ENCODE measurements around the gene TSNAXIP1.

Gene TSNAXIP1

GRCh38 chr16:67841198-67841815 lies 34.6 kb downstream of the TSNAXIP1 start:
- no peak for DNase-seq

DNA sequence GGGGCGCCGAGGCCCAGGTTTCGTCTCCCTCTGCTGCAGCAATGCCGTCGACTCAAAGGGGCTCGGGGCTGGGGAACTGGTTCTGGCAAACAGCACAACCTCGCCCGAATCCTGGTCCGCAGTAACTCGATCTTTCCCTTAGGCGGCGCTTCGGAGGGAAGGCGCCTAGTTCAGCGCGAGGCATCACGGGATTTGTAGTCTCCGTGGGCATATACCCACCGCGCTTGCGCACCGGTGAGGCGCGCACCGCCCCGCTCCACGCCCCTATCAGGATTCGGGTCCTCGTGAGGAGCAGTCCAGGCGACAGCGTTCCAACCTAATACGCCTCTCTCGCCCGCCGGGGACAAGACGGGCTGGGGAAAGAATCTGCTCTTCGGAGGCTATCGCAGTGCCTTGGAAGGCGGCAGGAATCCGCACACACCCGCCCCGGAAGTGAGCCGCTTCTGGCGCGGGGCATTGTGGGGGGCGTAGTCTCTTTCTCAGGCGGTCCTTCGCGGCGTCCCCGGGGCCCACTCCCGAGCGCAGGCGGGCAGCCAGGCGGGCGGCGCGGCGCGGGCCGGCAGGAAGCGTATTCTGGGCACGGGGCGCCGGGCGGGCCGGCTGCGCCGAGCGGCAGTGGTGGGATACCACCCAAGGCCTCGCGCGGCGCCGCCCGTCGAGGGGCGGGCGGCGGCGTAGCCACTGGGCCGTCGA lies 35.3 kb downstream of the TSNAXIP1 start, which contains the start of gene THAP11:
TSS of gene THAP11 (plus strand) at position 505 of the 693 bp plus-strand sequence. CDS start 235 bp downstream, outside the sequence.
- DNase-seq: peak; percentile 89 to 98

GRCh38 chr16:67842509-67843342 lies 36.0 kb downstream of the TSNAXIP1 start:
- peak; percentile 33 to 36 for DNase-seq

DNA sequence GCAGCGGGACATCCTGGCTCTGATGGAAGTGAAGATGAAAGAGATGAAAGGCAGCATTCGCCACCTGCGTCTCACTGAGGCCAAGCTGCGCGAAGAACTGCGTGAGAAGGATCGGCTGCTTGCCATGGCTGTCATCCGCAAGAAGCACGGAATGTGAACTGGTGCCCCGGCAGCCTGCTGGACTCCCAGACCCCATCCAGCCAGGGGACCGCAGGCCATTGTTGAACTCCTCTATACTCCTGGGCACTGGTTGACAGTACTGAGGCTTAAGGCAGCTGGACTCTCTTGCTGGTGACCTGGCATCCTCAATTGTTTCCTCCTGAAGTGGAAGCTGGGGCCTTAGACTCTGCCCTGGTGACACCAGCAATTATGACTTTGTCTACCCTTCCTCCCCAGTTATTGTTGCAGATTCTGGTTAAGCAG lies 36.7 kb downstream of the TSNAXIP1 start:
- no peak for DNase-seq

- no peak for DNase-seq
Observed at GRCh38 chr16:67844497-67844896, 37.8 kb downstream of the TSNAXIP1 start.

GRCh38 chr16:67845291-67846062 lies 38.8 kb downstream of the TSNAXIP1 start:
- DNase-seq: peak in 1 of 2 donors; percentile 50

GRCh38 chr16:67846063-67846319 lies 39.3 kb downstream of the TSNAXIP1 start:
- no peak for DNase-seq

GRCh38 chr16:67846320-67847063 lies 39.8 kb downstream of the TSNAXIP1 start, which contains the start of gene NUTF2:
NUTF2 (plus strand) TSS chr16:67846933; CDS start chr16:67865131, 18,198 bp downstream.
- peak; percentile 88 to 94 for DNase-seq

DNA sequence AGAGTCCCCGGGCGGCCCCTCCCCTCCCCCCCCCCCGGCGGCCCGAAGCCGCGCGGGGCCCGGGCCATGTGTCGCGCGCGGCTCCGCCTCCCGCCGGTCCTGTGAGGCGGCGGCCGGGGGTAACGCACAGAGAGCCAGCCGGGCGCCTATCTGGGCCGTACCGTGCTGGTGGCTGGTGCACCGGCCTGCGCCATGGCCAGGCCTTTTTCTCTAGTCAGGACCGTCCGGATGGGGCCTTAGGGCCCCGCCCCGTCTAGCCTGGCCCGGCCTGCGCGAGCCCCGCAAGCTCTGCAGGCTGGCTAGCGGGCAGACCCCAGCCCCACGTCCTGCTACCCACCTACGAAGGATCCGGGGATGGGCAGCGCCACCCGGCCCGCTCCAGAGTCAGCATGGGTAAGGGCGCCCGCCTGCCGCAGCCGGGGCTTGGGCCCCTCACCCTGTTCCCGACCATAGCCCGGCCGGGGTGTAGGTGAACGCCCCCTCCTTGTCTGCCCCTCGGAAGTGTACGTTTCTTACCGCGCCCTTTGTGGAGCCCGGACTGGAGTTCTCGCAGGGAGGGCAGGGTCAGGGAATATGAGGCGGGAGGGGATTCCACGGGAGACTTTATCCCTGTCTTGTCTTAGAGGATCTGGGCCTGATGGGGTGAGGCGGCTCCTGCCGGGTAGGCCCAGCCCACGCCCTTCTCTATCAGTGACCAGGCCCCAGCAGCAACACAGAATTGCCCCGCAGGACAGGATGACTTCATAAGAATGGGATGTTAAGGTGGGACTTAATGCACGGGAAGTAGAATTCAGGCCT lies 40.6 kb downstream of the TSNAXIP1 start, which contains the start of gene CENPT:
TSS of gene CENPT (minus strand) at position 630 of the 798 bp plus-strand sequence. CDS start 13,834 bp downstream, outside the sequence.
- DNase-seq: peak; percentile 45 to 55

DNA sequence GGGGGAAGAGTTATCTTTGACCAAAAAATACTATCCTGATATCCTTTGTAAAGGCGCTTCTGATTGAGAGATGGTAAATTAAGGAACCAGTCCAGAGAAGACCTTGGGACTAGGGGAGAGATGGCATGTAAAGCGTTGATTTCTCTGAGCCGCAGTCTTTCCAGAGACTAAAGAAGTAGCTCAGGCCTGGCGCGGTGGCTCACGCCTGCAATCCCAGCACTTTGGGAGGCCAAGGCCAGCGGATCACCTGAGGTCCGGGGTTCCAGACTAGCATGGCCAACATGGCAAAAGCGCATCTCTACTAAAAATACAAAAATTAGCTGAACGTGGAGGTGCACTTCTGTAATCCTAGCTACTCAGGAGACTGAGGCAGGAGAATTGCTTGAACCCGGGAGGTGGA lies 41.4 kb downstream of the TSNAXIP1 start:
- no peak for DNase-seq

DNA sequence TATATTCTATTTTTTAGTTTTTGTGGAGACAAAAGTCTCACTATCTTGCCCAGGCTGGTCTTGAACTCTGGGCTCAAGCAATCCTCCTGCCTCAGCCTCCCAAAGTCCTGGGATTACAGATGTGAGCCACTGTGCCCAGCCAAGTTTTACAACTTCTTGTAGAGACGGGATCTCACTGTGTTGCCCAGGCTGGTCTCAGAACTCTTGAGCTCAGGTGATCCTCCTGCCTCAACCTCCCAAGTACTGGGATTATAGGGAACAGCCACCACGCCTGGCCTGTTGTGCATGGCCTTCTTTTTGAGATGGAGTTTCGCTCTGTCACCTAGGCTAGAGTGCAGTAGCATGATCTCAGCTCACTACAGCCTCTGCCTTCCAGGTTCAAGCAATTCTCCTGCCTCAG lies 47.0 kb downstream of the TSNAXIP1 start:
- no peak for DNase-seq

- no peak for DNase-seq
Observed at GRCh38 chr16:67855789-67856188, 49.1 kb downstream of the TSNAXIP1 start.

DNA sequence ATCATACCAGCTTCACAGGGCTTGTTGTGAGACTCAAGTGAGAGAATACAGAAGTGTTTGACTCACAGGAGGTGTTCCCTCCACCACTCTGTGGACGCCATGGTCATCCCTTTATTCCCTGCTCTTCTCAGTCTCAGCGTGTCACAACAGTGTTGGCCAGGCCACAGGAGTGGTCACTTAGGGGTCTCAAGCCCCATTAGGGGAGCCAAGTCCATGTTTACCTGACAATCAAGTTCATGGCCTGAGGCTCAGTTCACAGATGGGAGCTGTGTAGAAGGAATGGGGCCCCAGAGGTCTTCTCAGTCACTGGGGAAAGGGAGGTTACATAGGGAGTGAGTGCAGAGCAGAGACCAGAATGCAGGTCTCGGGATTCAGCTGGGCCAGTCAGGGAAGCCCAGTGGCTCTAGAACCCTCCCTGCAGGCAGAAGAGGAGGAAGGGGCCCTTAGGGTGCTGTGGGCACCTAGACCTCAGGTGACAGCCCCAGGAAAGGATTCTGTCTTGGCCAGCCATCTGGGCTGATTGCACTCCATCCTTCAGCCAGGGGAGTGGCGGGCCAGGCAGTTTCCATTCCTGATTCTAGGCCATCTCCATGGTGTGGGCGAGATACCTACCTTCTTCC lies 50.3 kb downstream of the TSNAXIP1 start:
- DNase-seq: no peak

DNA sequence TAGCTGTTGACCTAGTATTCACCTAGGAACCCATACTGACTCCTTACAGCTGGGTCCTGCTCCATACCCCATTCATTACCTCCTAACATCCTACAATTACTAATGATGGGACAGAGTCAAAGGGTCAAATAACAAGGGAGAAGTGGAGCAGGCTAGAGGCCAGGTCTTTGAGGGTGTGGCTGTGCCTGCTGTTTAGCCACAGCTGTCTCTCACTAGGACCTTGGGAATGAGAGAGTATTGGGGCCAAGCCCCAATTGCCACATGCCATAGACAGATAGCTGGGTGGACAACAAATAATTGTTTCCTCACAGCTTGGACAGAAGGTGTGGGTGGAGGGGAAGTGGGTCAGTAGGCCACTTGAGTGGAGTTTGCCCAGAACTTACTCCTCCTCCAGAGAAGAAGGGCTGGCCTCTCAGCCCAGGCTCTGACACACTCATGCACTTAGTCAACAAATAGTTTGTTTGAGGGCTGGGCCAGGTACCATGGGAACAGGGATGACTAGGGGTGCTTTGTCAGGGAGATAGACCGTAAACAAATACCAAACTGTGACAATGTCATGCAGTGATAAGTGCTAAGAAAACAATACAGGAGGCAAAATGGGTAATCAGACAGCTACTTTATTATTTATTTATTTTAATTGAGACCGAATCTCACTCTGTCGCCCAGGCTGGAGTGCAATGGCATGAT lies 51.0 kb downstream of the TSNAXIP1 start:
- peak; percentile 93 to 98 for DNase-seq

DNA sequence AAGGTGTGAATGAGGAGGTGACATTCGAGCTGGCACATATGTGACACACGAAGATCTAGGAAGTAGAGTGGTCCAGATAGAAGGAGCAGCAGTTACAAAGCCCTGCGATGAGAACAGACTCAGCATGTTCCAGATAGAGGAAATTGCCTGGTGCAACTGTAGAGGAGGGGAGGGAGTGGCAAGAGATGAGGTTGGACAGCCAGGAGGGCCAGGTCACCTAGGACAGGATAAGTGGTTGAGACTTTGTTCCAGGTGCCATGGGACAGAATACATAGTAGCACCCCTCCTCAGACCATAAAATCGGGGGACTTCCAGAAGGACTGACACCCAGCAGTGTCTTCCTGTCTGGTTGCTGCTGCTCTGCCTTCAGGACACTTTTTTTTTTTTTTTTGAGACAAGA lies 51.8 kb downstream of the TSNAXIP1 start:
- DNase-seq: no peak

- DNase-seq: peak in 1 of 2 donors; percentile 26
Observed at GRCh38 chr16:67860589-67861398, 54.1 kb downstream of the TSNAXIP1 start.

DNA sequence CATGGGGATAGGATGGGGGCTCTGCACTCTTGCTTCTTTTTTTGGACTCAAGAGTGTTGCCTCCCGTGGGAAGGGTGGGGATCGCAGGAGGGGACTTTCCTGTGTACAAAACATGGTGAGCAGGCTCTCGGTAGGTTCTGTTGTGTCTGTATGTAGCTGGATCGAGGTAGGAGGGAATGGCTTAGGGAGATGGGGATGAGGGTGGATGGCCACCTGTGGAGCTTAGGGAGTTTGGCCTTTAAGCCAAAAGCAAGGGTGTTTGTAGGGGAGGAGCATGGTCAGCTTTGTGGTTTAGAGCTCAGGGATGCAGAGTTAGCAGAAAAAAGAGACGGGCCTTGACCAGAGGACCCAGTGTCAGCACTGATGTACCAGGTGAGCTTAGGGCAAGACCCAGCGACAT lies 55.2 kb downstream of the TSNAXIP1 start:
- DNase-seq: no peak

GRCh38 chr16:67862623-67863583 lies 56.2 kb downstream of the TSNAXIP1 start:
- no peak for DNase-seq

Measured in inflammatory macrophage treated with lipopolysaccharide for 1 hour (primary cell).